ENCODE results near the gene ACO2. TPM values are rescaled to one million over a fixed set of nuclear protein-coding genes. Genes with fewer than 3 reads are reported as not detected.

Gene ACO2
- total RNA-seq, 1 experiment from 2014 or later, result 66.6 TPM

GRCh38 chr22:41560095-41560471 lies 91.2 kb downstream of the ACO2 start:
- Histone ChIP-seq H3K4me1 (ENCODE audit: insufficient read depth, low read length) (peaks cover 3% of the 10 kb centered on the region; the same call in 1 of the 2 replicates), H2BK5ac (ENCODE audit: insufficient read length, low read length) (no peak overlapping the region), H3K27me3 (ENCODE audit: insufficient read depth, low read length) (no peaks in the 10 kb centered on the region), H3K79me1 (ENCODE audit: insufficient read depth, low read depth, low read length, poor library complexity, severe bottlenecking) (no peaks in the 10 kb centered on the region), H2BK20ac (ENCODE audit: low read depth, low read length, poor library complexity, severe bottlenecking) (no peak overlapping the region), H3K4ac (ENCODE audit: low read depth, low read length) (no peak overlapping the region), H4K8ac (replicated peaks; ENCODE audit: insufficient read length, low read depth, low read length) (no peak overlapping the region), H3K4me2 (ENCODE audit: insufficient read depth, insufficient read length, low read length) (no peak overlapping the region), H3K23me2 (ENCODE audit: insufficient read length, low read depth, low read length, poor library complexity, severe bottlenecking) (no peaks in the 10 kb centered on the region), H3K9me3 (ENCODE audit: control insufficient read depth, low read depth, low read length) (no peaks in the 10 kb centered on the region), H2BK12ac (ENCODE audit: insufficient read length, low read depth, low read length) (no peak overlapping the region), H3T11ph (ENCODE audit: low read length) (no peak overlapping the region), H2BK15ac (ENCODE audit: low read depth, low read length) (no peak overlapping the region), H2AFZ (ENCODE audit: low read length) (no peak overlapping the region), H3K23ac (ENCODE audit: insufficient read length, low read depth, low read length) (no peak overlapping the region), H3K9ac (ENCODE audit: extremely low read depth, insufficient read length, low read length) (no peak overlapping the region), H4K5ac (ENCODE audit: insufficient read length, low read depth, low read length) (no peak overlapping the region), H3K56ac (ENCODE audit: insufficient read length, low read depth, low read length) (no peak overlapping the region), H4K20me1 (ENCODE audit: control insufficient read depth, insufficient read depth, insufficient read length) (no peaks in the 10 kb centered on the region), H4K91ac (ENCODE audit: insufficient read length, low read depth, low read length) (no peak overlapping the region), H2BK120ac (ENCODE audit: low read depth, low read length, poor library complexity, severe bottlenecking) (no peak overlapping the region), H3K27ac (ENCODE audit: insufficient read length, low read depth, low read length) (no peak overlapping the region), H3K14ac (ENCODE audit: insufficient read depth, low read length) (no peak overlapping the region), H2AK5ac (ENCODE audit: insufficient read length, low read length) (no peak overlapping the region), H3K79me2 (ENCODE audit: insufficient read depth, low read length) (no peaks in the 10 kb centered on the region), H3K18ac (ENCODE audit: insufficient read length, low read depth, low read length) (no peak overlapping the region)
- no peaks in the 10 kb centered on the region for H3K9me3 Mint-ChIP-seq
- no peak for TF ChIP-seq CTCF (conservative IDR thresholded peaks at IDR 0.05)
- DNase-seq, result no peak
- H3K27ac Mint-ChIP-seq, result no peak overlapping the region
- WGBS (ENCODE audit: extremely low coverage, insufficient read length, low lambda C conversion rate), result no CpG with 5 or more reads among the region's 6 CpGs
- H3K4me3 Mint-ChIP-seq, result no peak overlapping the region
- H3K36me3 Mint-ChIP-seq (ENCODE audit: insufficient read depth in 1 of 3, low read depth in 3 of 3), result no peaks in the 10 kb centered on the region
- peaks cover 7% of the 10 kb centered on the region; the same call in 1 of the 2 replicates for H3K27me3 Mint-ChIP-seq (ENCODE audit: low read depth)
- H3K4me1 Mint-ChIP-seq, result peaks cover 46 to 50% of the 10 kb centered on the region in 2 experiments

Data from H9 (cell line).